Kidney tubule cell (primary cell): ENCODE measurements around the gene LINGO3.

Experiments
- DNase-seq: peaks from one replicate; pipeline ENCODE4 v3.0.0-alpha.2; 2018; ENCODE audit warnings: low spot score

LINGO3 gene

DNA sequence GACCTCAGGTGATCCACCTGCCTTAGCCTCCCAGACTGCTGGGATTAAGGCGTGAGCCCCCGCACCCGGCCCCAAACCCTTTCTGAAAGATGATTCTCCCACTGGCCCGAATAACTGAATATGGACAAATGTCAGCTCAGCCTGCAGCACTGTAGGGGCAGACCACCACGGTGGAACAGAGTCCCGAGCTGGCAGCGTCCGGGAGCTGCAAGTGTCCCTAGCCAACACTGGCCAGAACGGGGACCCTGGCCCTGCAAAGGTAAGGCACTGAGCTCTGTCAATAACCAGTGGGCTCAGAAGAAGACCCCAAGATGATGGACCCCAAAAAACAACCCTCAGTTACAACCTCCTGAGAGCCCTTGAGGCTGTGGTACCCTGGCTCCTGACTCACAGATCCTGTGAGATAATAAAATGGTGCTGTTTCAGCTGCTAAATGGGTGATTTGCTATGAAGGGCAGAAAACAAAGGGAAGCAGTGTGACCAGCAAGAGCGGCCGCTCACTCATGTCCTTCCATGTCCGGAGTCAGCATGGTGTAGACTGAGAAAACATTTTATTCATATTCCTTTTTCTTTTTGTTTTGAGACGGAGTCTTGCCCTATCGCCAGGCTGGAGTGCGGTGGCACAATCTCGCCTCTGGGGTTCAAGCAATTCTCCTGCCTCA, 18.9 kb upstream of the LINGO3 start:
- DNase-seq = no peak

- no peak for DNase-seq
Measured at GRCh38 chr19:2325281-2326046, 17.5 kb upstream of the LINGO3 start.

DNA sequence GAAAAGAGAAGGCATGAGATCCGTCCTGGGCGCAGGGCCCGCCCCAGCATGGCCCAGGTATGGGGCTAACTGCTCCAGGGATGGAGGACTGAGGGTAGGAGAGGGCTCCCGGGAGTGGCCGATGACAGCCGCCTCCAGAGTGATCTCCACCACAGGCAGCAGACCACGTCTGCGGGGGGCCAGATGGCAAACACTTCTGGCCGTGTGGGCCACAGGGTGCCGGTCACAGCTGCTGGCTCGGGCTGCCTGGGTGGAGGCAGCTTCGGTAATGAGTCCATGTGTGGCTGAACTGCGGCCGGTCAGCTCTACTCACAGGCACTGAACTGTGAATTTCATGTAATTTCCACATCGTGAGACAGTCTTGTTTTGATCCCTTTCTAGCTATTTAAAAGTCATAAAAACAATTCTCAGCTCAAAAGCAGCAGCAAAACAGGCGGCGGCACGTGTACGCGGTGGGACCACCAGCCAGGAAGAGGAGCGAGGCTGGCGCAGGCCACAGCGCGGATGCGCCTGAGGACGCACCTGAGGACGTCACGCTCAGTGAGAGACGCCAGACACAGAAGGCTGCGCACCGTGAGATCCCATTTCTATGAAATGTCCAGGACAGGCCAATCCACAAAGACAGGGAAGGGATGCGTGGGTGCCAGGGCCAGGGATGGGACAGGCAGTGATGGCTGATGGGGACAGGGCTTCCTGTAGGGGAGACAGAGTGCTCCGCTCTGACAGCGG, 16.4 kb upstream of the LINGO3 start:
- no peak for DNase-seq

DNA sequence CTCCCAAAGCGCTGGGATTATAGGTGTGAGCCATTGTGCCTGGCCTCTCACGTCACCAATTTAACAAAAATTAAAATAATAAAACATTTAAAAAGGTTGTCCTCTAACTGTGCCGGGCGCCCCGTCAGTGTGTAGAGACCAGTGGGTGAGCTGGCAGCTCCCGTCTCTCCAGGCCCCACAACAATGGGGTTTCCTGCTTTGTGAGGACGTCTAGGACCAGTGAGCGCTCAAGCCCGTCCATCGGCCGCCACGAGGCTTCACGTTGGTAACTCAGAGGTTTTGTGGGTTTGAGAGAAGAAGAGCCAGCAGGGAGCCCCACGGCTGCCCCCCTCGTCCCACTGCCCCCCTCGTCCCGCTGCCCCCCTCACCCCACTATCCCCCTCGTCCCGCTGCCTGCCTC, 15.8 kb upstream of the LINGO3 start:
- no peak for DNase-seq

DNA sequence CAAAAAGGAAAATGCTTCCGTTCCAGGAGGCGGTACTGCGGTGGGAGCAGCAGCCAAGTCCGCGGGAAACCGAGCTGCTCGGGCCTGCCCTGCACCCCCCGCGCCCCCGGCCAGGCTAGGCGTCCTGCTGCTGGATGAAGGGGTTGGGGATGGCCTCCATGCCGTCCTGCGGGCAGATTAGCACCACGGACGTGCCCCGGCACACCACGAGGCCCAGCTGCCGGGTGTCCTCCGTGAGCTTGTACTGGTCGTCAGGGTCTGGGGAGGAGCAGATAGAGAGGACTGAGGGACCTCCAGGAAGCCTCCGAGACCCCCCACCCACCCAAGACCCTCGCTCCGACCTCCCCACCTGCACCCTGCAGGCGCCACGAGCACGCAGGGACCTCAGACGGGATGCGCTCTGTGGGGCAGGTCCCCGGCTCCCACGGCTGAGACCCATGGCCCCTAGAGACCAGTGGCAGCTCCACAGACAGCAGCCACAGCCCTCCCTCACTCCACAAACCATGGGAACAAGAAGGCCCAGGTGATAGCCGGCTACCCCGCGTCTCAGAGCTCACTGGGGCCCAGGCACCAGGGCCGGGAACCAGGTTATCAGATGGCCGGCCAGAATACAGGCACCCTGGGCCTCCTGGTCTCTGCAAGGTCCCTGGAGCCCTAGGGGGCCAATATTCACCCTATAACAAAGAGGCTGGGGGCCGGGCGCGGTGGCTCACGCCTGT, 13.8 kb upstream of the LINGO3 start:
- no peak for DNase-seq

GRCh38 chr19:2320939-2321338, 13.0 kb upstream of the LINGO3 start:
- no peak for DNase-seq

GRCh38 chr19:2320049-2320448, 12.1 kb upstream of the LINGO3 start:
- DNase-seq = no peak

- DNase-seq = no peak
Measured at GRCh38 chr19:2319551-2319950, 11.6 kb upstream of the LINGO3 start.

DNA sequence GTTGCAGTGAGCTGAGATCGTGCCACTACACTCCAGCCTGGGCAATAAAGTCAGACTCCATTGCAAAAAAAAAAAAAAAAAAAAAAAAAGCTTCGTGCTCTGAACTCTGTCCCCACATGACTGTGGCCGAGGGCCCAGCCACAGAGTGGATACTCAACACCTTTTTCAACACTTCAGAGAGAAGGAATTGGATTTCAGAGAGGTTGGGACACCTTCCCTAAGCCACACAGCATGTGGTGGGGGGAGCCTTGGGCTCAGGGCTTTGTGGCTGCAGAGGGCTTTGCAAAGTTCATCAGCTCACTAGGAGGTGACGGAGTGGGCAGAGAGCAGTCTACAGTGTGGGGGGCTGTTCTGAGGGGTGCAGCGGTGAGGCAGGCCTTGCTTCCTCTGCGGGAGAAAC, 11.0 kb upstream of the LINGO3 start:
- DNase-seq = no peak

GRCh38 chr19:2317756-2318155, 9.8 kb upstream of the LINGO3 start:
- no peak for DNase-seq

DNA sequence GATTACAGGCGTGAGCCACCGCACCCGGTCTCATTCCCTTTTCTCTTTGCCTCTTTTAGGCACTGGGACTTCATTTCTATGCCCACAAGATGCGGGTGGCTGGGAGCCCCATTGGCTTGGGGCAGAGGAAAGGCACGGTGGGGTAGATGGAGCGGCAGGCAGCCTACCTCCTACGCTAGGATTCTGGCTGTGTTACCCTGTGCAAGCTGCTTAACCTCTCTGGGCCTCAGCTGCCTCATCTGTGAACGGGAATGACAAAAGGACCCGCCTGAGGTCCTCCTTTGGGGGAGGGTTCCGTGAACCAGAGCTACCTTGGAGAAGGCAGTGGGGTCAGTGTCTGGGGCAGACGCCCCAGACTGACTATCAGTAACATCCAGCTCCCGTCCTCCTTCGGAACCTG, 9.3 kb upstream of the LINGO3 start:
- DNase-seq = no peak

DNA sequence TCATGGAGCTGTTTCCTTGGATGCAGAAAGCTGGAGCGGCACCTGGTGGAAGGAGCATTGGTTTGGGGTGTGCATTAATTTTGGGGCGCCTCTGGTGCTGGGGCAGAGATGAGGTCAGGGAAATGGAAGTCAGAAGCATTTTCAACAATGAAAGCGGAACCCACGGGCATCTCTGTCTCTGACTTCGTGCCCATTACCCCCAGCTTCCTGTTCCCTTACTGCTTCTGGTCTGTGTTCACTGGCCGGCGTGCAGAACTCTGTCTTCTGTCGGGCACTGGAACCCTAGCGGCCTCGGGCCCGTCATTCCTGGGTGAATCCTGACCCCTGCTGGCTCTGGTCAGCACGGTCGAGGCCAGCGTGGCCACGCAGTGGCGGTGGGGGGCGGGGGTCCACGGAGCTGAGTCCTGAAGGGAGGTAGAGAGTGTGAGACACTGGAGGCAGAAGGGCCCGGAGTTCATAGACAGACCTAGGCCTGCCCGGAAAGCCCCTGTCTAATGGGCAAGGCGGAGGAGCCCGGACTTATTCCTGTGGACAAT, 7.9 kb upstream of the LINGO3 start:
- peak; percentile 55 for DNase-seq

- no peak for DNase-seq
Measured at GRCh38 chr19:2315121-2315817, 7.3 kb upstream of the LINGO3 start.

DNA sequence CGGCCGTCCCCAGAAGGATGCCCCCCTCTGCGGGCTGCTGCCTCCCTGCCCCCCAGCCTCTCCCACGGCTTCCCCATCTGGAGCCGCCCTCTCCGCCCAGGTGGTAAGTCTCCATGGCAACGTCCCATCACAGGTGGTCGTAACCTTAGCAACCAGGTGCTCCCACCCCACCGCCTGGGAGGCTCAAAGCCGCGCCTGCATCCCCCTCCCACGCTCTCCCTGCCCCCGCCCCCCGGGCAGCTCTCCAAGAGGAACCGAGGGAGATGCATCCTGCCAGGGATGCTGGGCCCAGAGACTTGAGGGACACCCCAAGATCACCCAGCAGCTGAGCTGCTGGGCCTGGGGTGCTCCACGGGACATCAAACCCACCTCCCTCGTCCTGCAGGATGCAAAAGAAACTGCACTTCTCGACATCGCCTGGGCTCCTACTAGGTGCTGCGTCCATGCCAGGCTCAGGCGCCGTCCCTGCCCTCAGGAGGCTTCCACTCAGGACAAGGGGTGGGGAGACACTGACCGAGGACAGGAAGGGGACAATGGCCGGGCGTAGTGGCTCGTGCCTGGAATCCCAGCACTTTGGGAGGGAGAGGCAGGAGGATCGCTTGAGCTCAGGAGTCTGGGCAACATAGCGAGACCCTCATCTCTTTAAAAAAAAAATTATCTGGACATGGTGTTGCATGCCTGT, 5.0 kb upstream of the LINGO3 start:
- DNase-seq = no peak

DNA sequence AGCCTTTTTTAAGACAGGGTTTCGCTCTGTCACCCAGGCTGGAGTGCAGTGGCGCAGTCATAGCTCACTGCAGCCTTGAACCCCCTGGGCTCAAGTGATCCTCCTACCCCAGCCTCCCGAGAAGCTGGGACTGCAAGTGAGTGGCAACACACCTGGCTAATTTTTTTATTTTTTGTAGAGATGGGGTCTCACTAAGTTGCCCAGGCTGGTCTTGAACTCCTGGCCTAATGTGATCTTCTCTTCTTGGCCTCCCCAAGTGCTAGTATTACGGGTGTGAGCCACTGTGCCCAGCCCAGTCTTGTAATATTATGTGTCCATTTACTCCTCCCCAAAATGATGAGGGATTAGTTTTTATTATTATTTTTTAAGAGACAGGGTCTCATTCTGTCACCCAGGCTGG, 3.1 kb upstream of the LINGO3 start:
- DNase-seq = no peak

DNA sequence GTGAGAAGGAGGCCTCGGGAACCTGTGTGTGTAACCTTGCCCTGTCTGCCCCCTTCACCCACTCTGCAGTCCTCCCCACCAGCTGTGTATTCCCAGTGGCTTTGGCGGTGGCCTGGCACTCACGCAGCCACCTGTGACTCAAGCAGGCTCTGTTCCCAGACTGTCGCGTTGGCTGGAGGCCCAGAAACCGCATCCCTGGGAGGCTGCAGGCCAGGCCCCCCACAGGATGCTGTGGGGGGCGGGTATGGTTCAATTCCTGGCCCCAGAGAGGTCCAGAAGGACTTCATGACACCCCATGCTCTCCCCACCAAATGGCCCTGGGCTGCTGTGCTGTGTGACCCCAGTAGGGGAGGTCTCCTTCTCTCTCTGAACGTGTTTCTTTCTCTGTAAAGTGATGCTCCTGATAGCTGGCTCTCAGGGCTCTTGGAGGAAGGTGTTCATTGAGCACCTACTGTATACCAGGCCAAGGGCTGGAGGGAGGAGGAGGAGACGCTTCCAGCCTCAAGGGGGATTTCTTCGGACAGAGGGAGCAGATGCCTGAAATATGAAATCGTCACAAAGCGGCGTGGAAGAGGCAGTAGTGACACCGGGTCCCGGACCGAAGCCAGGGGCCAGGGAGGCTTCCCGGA, 1.9 kb upstream of the LINGO3 start:
- peak; percentile 58 for DNase-seq

DNA sequence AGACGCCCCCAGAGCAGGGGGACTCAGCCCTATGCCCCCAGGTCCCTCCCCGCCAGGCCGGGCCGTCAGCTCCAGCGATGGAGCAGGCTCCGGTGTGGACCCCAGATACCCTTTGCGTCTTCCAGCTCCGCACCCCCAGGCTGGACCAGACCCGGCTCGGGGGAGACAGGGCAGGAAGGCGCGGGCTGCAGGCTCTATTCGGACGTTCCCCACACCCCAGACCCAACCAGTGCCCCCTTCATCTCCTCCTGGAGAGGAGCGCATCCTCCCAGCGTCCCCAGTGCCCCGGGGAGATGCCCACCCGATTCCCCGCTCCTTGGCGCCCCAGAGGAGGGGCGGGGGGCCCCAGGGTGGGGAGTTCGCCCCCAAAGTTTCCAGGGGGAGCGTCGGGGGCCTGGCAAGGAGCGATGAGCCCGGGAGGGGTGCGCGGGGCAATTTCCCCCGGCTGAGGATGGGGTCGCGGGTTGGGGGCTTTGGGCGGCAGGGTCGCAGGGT, 389 bp downstream of the LINGO3 start:
- DNase-seq = no peak

- no peak for DNase-seq
Measured at GRCh38 chr19:2306971-2307370, 983 bp downstream of the LINGO3 start.

- no peak for DNase-seq
Measured at GRCh38 chr19:2306281-2306806, 1.6 kb downstream of the LINGO3 start.
